Endothelial cell of umbilical vein (primary cell): ENCODE measurements around the gene PLB1.

ENCODE experiments used
- CTCF ChIP-seq, 2 donors: IDR thresholded peaks; 1 replicate in 1 of 2; 2 replicates in 1 of 2; pipeline ENCODE4 v1.5.1; 2011; ENCODE audit warnings: low read length in 2 of 2, mild to moderate bottlenecking in 2 of 2, moderate library complexity in 2 of 2, control low read depth in 1 of 2, inconsistent platforms in 1 of 2, low read depth in 1 of 2; ENCODE audit not compliant: insufficient read depth in 1 of 2; ENCODE audit errors: extremely low read depth in 1 of 2
- EZH2 ChIP-seq: IDR thresholded peaks from 2 replicates; pipeline ENCODE4 v1.6.1; 2012; ENCODE audit warnings: borderline replicate concordance, low read depth, mild to moderate bottlenecking, moderate library complexity, low read length, inconsistent platforms; ENCODE audit not compliant: severe bottlenecking
- JUN ChIP-seq: IDR thresholded peaks from 2 replicates; pipeline ENCODE4 v1.6.1; 2011; ENCODE audit warnings: borderline replicate concordance, low read depth; ENCODE audit not compliant: insufficient read length, insufficient read depth
- MAX ChIP-seq: IDR thresholded peaks from 2 replicates; pipeline ENCODE4 v1.6.1; 2011; ENCODE audit not compliant: insufficient read depth, insufficient read length
- POLR2A ChIP-seq: IDR thresholded peaks from 2 replicates; pipeline ENCODE4 v1.6.1; 2012; ENCODE audit warnings: low read depth, mild to moderate bottlenecking, control low read depth, low read length

GRCh38 chr2:28656937-28657615 is 161.2 kb downstream of the PLB1 start:
- no peak for TF ChIP-seq CTCF (IDR thresholded peaks at IDR 0.05; ENCODE audit: extremely low read depth in 1 of 2, insufficient read depth in 1 of 2, low read depth in 1 of 2, low read length in 2 of 2)
- TF ChIP-seq EZH2, result no peak
- no peak for TF ChIP-seq MAX
- no peak for TF ChIP-seq POLR2A
- no peak for TF ChIP-seq JUN
